ENCODE data around the gene LRRC56.

The LRRC56 gene

DNA sequence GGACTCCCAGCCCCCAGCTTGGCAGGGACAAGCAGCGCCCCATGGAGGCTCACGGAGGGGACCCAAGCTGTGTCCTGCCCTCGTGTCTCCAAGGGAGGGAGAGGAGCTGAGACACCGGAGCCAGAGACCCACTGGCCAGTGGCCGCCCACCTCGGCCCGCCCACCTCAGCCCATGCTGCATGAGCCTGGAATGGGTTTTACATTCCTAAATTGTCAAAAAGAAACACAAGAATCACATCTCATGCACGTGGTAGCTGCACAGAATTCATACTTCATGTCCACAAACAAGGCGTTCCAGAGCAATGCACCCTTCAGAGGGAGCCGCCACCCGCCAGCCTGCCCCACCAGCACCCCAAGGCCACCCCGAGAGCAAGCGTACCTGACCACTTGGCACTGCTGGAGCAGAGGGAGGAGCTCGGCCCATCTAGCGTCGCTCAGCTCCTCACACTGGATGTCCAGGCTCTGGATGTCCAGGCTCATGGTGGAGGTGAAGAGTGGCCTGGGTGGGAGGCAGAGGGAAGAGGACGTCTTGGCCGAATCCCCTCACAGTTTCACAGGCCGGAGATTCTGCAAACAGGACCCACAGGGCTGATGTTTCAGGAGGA is 35.5 kb upstream of the LRRC56 start:
- no peaks in the 10 kb centered on the region for H3K36me3 ChIP-seq (ENCODE audit: control insufficient read depth, insufficient read depth, low read length)
- no peak overlapping the region for H3K4me2 ChIP-seq (ENCODE audit: low read length)
- no peak overlapping the region for H2AFZ ChIP-seq
- H3K9ac ChIP-seq: no peak overlapping the region
- no peaks in the 10 kb centered on the region for H3K27me3 ChIP-seq (ENCODE audit: control insufficient read depth, insufficient read depth, low read length)
- H3K9me3 ChIP-seq (ENCODE audit: control insufficient read depth, low read length): no peaks in the 10 kb centered on the region
- TF ChIP-seq, protein P1, sequence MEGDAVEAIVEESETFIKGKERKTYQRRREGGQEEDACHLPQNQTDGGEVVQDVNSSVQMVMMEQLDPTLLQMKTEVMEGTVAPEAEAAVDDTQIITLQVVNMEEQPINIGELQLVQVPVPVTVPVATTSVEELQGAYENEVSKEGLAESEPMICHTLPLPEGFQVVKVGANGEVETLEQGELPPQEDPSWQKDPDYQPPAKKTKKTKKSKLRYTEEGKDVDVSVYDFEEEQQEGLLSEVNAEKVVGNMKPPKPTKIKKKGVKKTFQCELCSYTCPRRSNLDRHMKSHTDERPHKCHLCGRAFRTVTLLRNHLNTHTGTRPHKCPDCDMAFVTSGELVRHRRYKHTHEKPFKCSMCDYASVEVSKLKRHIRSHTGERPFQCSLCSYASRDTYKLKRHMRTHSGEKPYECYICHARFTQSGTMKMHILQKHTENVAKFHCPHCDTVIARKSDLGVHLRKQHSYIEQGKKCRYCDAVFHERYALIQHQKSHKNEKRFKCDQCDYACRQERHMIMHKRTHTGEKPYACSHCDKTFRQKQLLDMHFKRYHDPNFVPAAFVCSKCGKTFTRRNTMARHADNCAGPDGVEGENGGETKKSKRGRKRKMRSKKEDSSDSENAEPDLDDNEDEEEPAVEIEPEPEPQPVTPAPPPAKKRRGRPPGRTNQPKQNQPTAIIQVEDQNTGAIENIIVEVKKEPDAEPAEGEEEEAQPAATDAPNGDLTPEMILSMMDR (IDR thresholded peaks at IDR 0.05): no peak
- H3K4me3 ChIP-seq (ENCODE audit: low read depth, low read length): no peak overlapping the region
- H3K27ac ChIP-seq: no peak overlapping the region
- H3K79me2 ChIP-seq: peaks cover 12% of the 10 kb centered on the region
- H3K4me1 ChIP-seq: peaks cover 18% of the 10 kb centered on the region

DNA sequence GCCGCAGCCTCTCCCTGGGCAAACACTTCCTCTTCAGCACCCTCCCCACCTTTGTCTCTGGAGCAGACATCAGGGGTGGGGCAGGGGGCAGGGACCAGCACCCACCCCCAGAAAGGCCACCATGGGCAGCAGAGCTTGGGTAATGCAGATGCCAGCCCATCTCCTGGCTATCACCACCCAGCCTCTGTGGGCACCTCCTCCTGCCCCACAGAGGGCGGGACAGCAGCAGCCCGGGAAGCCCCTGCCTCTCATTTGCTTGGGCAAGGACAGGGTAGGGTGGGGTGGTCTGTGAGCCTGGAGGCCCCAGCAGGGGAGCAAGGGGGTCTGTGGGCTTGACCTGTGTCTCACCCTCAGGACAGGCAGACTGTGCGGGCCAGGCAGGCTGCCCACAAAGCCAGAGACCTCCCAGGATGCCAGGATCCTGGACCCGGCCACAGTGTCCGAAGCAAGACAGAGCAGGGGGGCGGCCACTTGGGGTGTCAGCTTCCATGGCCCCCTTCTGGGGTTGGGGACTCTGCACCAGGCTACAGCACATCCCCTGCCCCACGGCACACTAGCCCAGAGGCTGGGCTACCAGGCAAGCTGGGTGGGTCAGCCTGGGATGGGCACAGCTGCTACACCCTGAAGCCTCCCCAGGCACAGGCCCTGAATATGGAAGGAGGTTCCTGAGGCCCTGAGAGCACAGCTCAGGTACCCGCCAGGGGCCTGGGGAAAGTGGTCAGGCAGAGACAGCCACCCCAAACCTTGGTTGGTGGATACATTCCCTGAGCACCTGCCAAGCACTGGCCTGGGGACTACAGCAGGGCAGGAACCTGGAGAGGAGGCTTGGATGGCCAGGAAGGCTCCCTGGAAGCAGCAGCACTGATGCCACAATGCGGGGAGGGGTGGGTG is 34.8 kb upstream of the LRRC56 start:
- Histone ChIP-seq H3K36me3 (ENCODE audit: control insufficient read depth, insufficient read depth, low read length) (no peaks in the 10 kb centered on the region), H3K79me2 (peaks cover 12% of the 10 kb centered on the region), H3K9ac (no peak overlapping the region), H2AFZ (no peak overlapping the region), H3K4me3 (ENCODE audit: low read depth, low read length) (no peak overlapping the region), H3K27ac (no peak overlapping the region), H3K9me3 (ENCODE audit: control insufficient read depth, low read length) (no peaks in the 10 kb centered on the region), H3K4me2 (ENCODE audit: low read length) (no peak overlapping the region), H3K27me3 (ENCODE audit: control insufficient read depth, insufficient read depth, low read length) (no peaks in the 10 kb centered on the region), H3K4me1 (peaks cover 12% of the 10 kb centered on the region)
- TF ChIP-seq, protein P1 (IDR thresholded peaks at IDR 0.05): no peak

DNA sequence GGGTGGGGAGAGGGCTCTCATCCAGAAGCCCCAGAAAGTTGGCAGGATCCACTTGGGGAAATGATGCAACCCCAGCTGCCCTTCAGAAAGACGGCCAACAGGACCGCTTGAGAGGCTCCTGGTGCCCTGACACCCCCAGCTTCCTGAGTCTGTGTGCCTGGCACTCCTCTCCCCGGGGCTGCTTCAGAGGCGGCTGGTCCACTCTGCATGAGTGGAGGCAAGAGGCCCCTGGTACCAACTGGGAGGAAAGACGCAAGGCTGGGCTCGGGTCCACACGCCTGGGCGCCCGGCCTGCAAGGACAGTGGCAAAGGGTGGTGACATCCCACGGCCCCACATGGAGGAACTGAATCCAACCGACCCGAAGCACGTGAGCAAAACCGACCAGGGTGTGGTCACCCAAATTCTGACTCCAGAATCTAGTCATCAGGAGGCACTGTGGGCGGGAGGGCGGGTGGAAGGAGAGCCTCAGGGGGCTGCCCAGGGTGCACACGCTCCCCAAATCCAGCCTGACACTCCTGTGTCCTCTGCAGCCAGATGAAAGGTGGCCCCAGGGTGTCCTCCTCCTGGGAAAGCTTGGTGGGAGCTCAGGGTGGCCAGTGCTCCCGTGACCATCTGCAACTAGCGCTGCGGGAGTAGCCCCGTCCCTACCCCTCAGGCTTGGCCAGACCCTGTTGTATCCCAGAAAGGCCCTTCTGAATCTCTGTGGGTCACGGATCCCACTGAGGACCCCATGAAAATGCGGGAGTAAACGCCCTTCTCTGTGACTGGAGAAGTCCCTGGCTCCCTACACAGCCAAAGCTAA is 33.9 kb upstream of the LRRC56 start:
- H3K4me2 ChIP-seq (ENCODE audit: low read length): no peak overlapping the region
- TF ChIP-seq, protein P1 (IDR thresholded peaks at IDR 0.05): no peak
- H3K9ac ChIP-seq: no peak overlapping the region
- no peaks in the 10 kb centered on the region for H3K36me3 ChIP-seq (ENCODE audit: control insufficient read depth, insufficient read depth, low read length)
- H2AFZ ChIP-seq: no peak overlapping the region
- no peaks in the 10 kb centered on the region for H3K27me3 ChIP-seq (ENCODE audit: control insufficient read depth, insufficient read depth, low read length)
- peaks cover 12% of the 10 kb centered on the region for H3K79me2 ChIP-seq
- peaks cover 8% of the 10 kb centered on the region for H3K4me1 ChIP-seq
- no peak overlapping the region for H3K27ac ChIP-seq
- no peak overlapping the region for H3K4me3 ChIP-seq (ENCODE audit: low read depth, low read length)
- H3K9me3 ChIP-seq (ENCODE audit: control insufficient read depth, low read length): no peaks in the 10 kb centered on the region

DNA sequence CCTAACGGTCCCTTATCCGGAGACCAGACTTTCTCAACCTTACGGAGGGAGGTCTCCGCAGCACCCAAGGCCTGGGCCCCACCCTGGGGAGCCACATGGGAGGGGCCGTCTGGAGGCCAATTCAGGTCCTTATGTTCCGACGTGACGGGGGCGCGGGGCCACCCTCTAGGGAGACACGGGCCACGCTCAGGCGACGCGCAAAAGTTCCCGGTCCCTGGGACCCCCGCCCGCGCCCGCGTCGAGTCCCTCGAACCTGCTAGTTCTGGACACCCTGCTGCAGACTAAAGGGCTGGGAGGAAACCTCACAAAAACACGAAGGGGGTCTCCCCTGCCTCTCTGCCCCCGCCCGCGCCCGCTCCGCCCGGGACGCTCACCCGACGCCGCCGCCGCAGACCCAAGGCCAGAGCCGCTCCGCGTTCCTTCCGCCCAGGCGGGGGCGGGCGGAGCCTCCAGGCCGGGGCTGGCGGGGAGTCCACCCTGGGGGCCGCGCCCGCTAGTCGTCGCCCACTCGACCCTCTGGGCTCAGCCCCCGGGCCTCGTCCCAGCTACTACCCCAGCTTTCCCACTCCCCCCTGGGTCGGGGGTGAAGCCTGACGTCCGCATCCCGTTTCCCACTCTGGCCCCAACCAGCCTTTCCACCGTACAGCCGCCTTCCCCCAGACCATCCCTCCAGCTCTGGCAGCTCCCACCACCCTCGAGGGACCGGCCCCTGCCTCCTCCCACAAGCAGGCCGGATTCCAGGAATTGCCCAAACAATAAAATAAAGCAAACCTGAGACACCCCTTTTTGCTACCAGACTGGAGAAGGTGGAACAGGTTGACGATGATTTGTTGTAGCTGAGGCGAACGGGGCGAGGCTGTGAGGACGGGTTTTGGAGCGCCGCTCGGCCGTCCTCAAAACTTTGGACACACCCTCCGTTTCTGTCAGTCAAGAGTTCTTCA is 33.0 kb upstream of the LRRC56 start:
- H3K36me3 ChIP-seq (ENCODE audit: control insufficient read depth, insufficient read depth, low read length): no peaks in the 10 kb centered on the region

More for the DNA sequence above, 33.0 kb upstream of the LRRC56 start:
- Histone ChIP-seq H2AFZ (no peak overlapping the region), H3K9me3 (ENCODE audit: control insufficient read depth, low read length) (no peaks in the 10 kb centered on the region), H3K4me3 (ENCODE audit: low read depth, low read length) (peak overlapping the region; percentile 9), H3K4me2 (ENCODE audit: low read length) (peak overlapping the region; percentile 31), H3K27me3 (ENCODE audit: control insufficient read depth, insufficient read depth, low read length) (no peaks in the 10 kb centered on the region), H3K79me2 (peaks cover 12% of the 10 kb centered on the region), H3K27ac (no peak overlapping the region), H3K4me1 (no peaks in the 10 kb centered on the region), H3K9ac (no peak overlapping the region)
- TF ChIP-seq, protein P1 (IDR thresholded peaks at IDR 0.05): no peak

All from parathyroid adenoma (tissue), 2 donors.